Heart right ventricle (tissue), 16 donors: Measurements from ENCODE around the gene REEP1. TPM values are rescaled to one million over a fixed set of nuclear protein-coding genes. Genes with fewer than 3 reads are reported as not detected.

Experiments
- ATAC-seq, 8 donors: fragments of 200-7000 bp; cut with Tn5 transposase; one replicate each; pipeline ENCODE4 v1.9.1; 2020; ENCODE audit warnings: mild to moderate bottlenecking in 8 of 8, moderate library complexity in 8 of 8, moderate number of reproducible peaks in 1 of 8
- DNase-seq, 2 donors: peaks; one replicate each; pipeline ENCODE4 v3.0.0-alpha.2; 2020
- H3K27ac ChIP-seq, 10 donors: fragments of 200-600 bp; sonication (generic) in 2 of 10; one replicate each; pipeline versions ENCODE4 v1.5.0 to v1.8.0; 2020 to 2022; ENCODE audit warnings: mild to moderate bottlenecking in 3 of 10
- H3K27me3 ChIP-seq, 7 donors: fragments of 200-600 bp; one replicate each; pipeline ENCODE4 v1.8.0; 2021 to 2022; ENCODE audit warnings: mild to moderate bottlenecking in 2 of 7
- H3K36me3 ChIP-seq, 9 donors: fragments of 200-600 bp; sonication (generic) in 1 of 9; one replicate each; pipeline versions ENCODE4 v1.5.0 to v1.8.0; 2020 to 2022; ENCODE audit warnings: mild to moderate bottlenecking in 2 of 9
- H3K4me1 ChIP-seq, 9 donors: fragments of 200-600 bp; sonication (generic) in 1 of 9; one replicate each; pipeline versions ENCODE4 v1.5.0 to v1.8.0; 2020 to 2022; ENCODE audit warnings: mild to moderate bottlenecking in 4 of 9
- H3K4me3 ChIP-seq, 10 donors: fragments of 200-600 bp; sonication (generic) in 2 of 10; one replicate each; pipeline versions ENCODE4 v1.5.0 to v1.8.0; 2020 to 2022; ENCODE audit warnings: mild to moderate bottlenecking in 7 of 10, moderate library complexity in 2 of 10
- H3K9me3 ChIP-seq, 11 donors: fragments of 200-600 bp in 10 of 11; sonication (generic) in 2 of 11; one replicate each; pipeline versions ENCODE4 v1.5.0 to v1.8.0; 2013 to 2022; ENCODE audit warnings: mild to moderate bottlenecking in 2 of 11, control low read depth in 1 of 11, moderate library complexity in 1 of 11
- WGBS, 2 donors: extraction: QIAGEN DNeasy Blood & Tissue Kit; methylation state at CpG; one replicate each; pipeline ENCODE4 v1.1.7; 2013; ENCODE audit warnings: inconsistent platforms in 1 of 2; 5-methylcytosine and 5-hydroxymethylcytosine counted together
- intact Hi-C, 10 donors: fragments of 100-400 bp; cut with DNase I; formaldehyde crosslinking; loops; one replicate each; pipeline versions ENCODE4 v1.11.1 to v1.14.2; 2022
- polyA plus RNA-seq, 2 donors: library from polyadenylated mRNA; stranded (reverse); fragments of 200-250 nt; gene quantifications; one replicate each; pipeline ENCODE4 v1.2.3, GENCODE V29; 2013
- total RNA-seq, 10 donors: library from RNA; stranded (reverse); fragmentation: NEBNext Ultra II Directional in 3 of 10; extraction: Animal tissue kit (Norgen Biotek cat#: 25700) in 3 of 10; gene quantifications; one replicate each; pipeline versions ENCODE4 v1.2.1 to v1.2.4, GENCODE V29; 2021 to 2023
- TF ChIP-seq, protein P1 (sequence below), 9 donors: fragments of 200-600 bp; sonication (generic) in 2 of 9; IDR thresholded peaks; one replicate each; pipeline versions ENCODE4 v1.5.0 to v1.8.0; 2021 to 2022; ENCODE audit warnings: antibody characterized with exemption in 9 of 9, mild to moderate bottlenecking in 5 of 9, moderate library complexity in 1 of 9
- donor health status: Arrhythmogenic right ventricular cardiomyopathy.
- donor health status: ischemic (EF 13 %, LVEDD 7.1; RV severe dilation, severe dysfunction).
- donor health status: healthy with polysubstance abuse.
- donor health status: DM: no; HTN: yes; CAD: no.
- donor health status: DM: no; HTN: no; CAD: no.
- donor health status: ischemic (EF 25% LVEDD 6.9; RV normal size, moderate dysfunction).
- donor health status: ischemic (EF 25% LVEDD 5.7; RV mildly dilated, moderate dysfunction).
- donor health status: healthy.
- donor health status: DM: yes; HTN: yes; CAD: no.
- donor health status: Ischemic cardiomyopathy.
- donor health status: ischemic (EF 35%, LVEDD 5.7; RV mildly dilated, moderate dysfunction).
- donor health status: nonischemic (EF 11% LVEDD 7.7; RV severe dilation, severe dysfunction).
- donor health status: DM: yes; HTN: yes; CAD: no.
- donor health status: PGD.
- donor health status: ischemic (EF 29% LVEDD 5.4; RV normal size, mild dysfunction).
- donor health status: nonischemic (EF 23%, LVEDD 6.1; RV moderate dilation, normal function).

Gene REEP1
- total and polyA plus RNA-seq, 12 donors, result 15.2 to 30.5 (median 25.6) TPM

- TF ChIP-seq, protein P1, sequence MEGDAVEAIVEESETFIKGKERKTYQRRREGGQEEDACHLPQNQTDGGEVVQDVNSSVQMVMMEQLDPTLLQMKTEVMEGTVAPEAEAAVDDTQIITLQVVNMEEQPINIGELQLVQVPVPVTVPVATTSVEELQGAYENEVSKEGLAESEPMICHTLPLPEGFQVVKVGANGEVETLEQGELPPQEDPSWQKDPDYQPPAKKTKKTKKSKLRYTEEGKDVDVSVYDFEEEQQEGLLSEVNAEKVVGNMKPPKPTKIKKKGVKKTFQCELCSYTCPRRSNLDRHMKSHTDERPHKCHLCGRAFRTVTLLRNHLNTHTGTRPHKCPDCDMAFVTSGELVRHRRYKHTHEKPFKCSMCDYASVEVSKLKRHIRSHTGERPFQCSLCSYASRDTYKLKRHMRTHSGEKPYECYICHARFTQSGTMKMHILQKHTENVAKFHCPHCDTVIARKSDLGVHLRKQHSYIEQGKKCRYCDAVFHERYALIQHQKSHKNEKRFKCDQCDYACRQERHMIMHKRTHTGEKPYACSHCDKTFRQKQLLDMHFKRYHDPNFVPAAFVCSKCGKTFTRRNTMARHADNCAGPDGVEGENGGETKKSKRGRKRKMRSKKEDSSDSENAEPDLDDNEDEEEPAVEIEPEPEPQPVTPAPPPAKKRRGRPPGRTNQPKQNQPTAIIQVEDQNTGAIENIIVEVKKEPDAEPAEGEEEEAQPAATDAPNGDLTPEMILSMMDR (IDR thresholded peaks at IDR 0.05), result no peak
- peaks cover 0 to 27% (median 13%) of the 10 kb centered on the region in 11 donors for H3K9me3 ChIP-seq
- no peak for DNase-seq
- H3K4me3 ChIP-seq, result no peak overlapping the region
- intact Hi-C loops, result loop anchor here in 1 of 10 donors (10.0 kb wide), 1 partner anchor 50 kb away; no protein-coding TSS in a partner anchor
- peaks cover 0 to 24% (median 15%) of the 10 kb centered on the region in 9 donors for H3K4me1 ChIP-seq
- ATAC-seq, result peak in 1 of 8 donors; percentile 29
- 67 to 68% methylated on average over 5 of the region's 5 CpGs for WGBS, 2 donors
- H3K27ac ChIP-seq, result peak overlapping the region in 1 of 10 donors; percentile 9
- no peaks in the 10 kb centered on the region for H3K27me3 ChIP-seq
- H3K36me3 ChIP-seq, result peaks cover 0 to 5% (median 0%) of the 10 kb centered on the region in 9 donors
Observed at GRCh38 chr2:86274265-86274917, 63.0 kb downstream of the REEP1 start.

GRCh38 chr2:86272111-86272510, 65.3 kb downstream of the REEP1 start:
- 89 to 98% methylated on average over 2 of the region's 2 CpGs for WGBS, 2 donors
- peaks cover 0 to 27% (median 13%) of the 10 kb centered on the region in 11 donors for H3K9me3 ChIP-seq
- no peak overlapping the region for H3K4me3 ChIP-seq
- intact Hi-C loops, result loop anchor here in 1 of 10 donors (10.0 kb wide), 1 partner anchor 47 kb away; no protein-coding TSS in a partner anchor
- H3K4me1 ChIP-seq, result peaks cover 0 to 19% (median 14%) of the 10 kb centered on the region in 9 donors
- ATAC-seq (no peak), DNase-seq (no peak)
- peaks cover 0 to 5% (median 0%) of the 10 kb centered on the region in 9 donors for H3K36me3 ChIP-seq
- TF ChIP-seq, protein P1 (IDR thresholded peaks at IDR 0.05), result no peak
- no peaks in the 10 kb centered on the region for H3K27me3 ChIP-seq
- H3K27ac ChIP-seq, result no peak overlapping the region

GRCh38 chr2:86271248-86271647, 66.2 kb downstream of the REEP1 start:
- H3K27ac ChIP-seq, result no peak overlapping the region
- no peak overlapping the region for H3K4me3 ChIP-seq
- H3K4me1 ChIP-seq, result peaks cover 0 to 19% (median 14%) of the 10 kb centered on the region in 9 donors
- no peaks in the 10 kb centered on the region for H3K27me3 ChIP-seq
- no peak for DNase-seq
- no peak for ATAC-seq
- peaks cover 0 to 27% (median 13%) of the 10 kb centered on the region in 11 donors for H3K9me3 ChIP-seq
- TF ChIP-seq, protein P1 (IDR thresholded peaks at IDR 0.05), result no peak
- intact Hi-C loops, result loop anchor here in 1 of 10 donors (10.0 kb wide), 1 partner anchor 46 kb away; no protein-coding TSS in a partner anchor
- H3K36me3 ChIP-seq, result peaks cover 0 to 5% (median 0%) of the 10 kb centered on the region in 9 donors

DNA sequence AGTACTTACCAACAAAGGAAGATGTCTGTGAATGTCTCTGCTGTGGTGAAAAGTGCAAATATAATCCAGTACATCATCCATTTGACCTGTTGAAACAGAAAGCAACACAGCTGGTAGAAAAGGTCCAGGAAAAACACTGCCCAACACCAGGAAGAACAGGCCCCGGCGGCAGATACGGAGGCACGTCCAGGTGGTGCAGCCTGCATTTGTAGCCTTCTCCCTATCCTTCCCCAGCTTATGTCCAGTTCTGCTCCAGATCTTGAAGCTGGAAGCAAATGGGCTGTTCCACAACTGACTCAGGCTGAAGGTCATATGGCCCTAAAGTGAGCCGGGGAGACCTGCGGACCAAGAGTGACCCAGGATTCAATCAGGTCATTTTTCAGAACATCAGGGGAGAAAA, 73.5 kb downstream of the REEP1 start:
- intact Hi-C loops, result no loop called here
- DNase-seq (no peak), ATAC-seq (no peak)
- H3K27me3 ChIP-seq, result no peaks in the 10 kb centered on the region
- TF ChIP-seq, protein P1 (IDR thresholded peaks at IDR 0.05), result no peak
- no peaks in the 10 kb centered on the region for H3K4me1 ChIP-seq
- no peak overlapping the region for H3K4me3 ChIP-seq
- H3K9me3 ChIP-seq, result peaks cover 0 to 7% (median 0%) of the 10 kb centered on the region in 11 donors
- 88 to 95% methylated on average over 6 of the region's 6 CpGs for WGBS, 2 donors
- no peaks in the 10 kb centered on the region for H3K36me3 ChIP-seq
- H3K27ac ChIP-seq, result no peak overlapping the region
